Endothelial cell (in vitro differentiated cells): ENCODE data around the gene SEMA4G. TPM values are rescaled to one million over a fixed set of nuclear protein-coding genes. Genes with fewer than 3 reads are reported as not detected.

Experiments
- DNase-seq: peaks from one replicate; pipeline ENCODE4 v3.0.0; 2021; ENCODE audit warnings: low spot score
- H3K27ac Mint-ChIP-seq: one replicate; pipeline ENCODE4 v1.8.0; 2021; ENCODE audit warnings: mixed read lengths, inconsistent platforms; ENCODE audit not compliant: unreplicated experiment
- H3K27me3 Mint-ChIP-seq: one replicate; pipeline ENCODE4 v1.8.0; 2021; ENCODE audit warnings: mild to moderate bottlenecking, moderate library complexity, mixed read lengths, inconsistent platforms; ENCODE audit not compliant: unreplicated experiment
- H3K36me3 Mint-ChIP-seq: one replicate; pipeline ENCODE4 v1.8.0; 2021; ENCODE audit warnings: mild to moderate bottlenecking, low read depth, mixed read lengths, inconsistent platforms; ENCODE audit not compliant: unreplicated experiment
- H3K4me1 Mint-ChIP-seq: one replicate; pipeline ENCODE4 v1.8.0; 2021; ENCODE audit warnings: mild to moderate bottlenecking, mixed read lengths, inconsistent platforms; ENCODE audit not compliant: unreplicated experiment
- H3K4me3 Mint-ChIP-seq: one replicate; pipeline ENCODE4 v1.8.0; 2021; ENCODE audit warnings: mild to moderate bottlenecking, mixed read lengths, inconsistent platforms; ENCODE audit not compliant: unreplicated experiment
- H3K9me3 Mint-ChIP-seq: one replicate; pipeline ENCODE4 v1.8.0; 2021; ENCODE audit warnings: mixed read lengths, inconsistent platforms; ENCODE audit not compliant: unreplicated experiment
- CTCF ChIP-seq: fragments of 200-600 bp; sonication (generic); IDR thresholded peaks from one replicate; pipeline ENCODE4 v1.5.0; 2021; ENCODE audit warnings: antibody characterized with exemption; ENCODE audit not compliant: unreplicated experiment
- total RNA-seq: library from RNA; stranded (reverse); fragmentation: NEBNext Ultra II Directional; extraction: Animal tissue kit (Norgen Biotek cat#: 25700); gene quantifications from one replicate; pipeline ENCODE4 v1.2.1, GENCODE V29; 2021; ENCODE audit not compliant: unreplicated experiment

SEMA4G gene
- total RNA-seq, 1 donor from 2014 or later, result 8.0 TPM

GRCh38 chr10:100977436-100977835 is 8.1 kb downstream of the SEMA4G start:
- Mint-ChIP-seq H3K27me3 (peaks cover 6% of the 10 kb centered on the region), H3K36me3 (peaks cover 18% of the 10 kb centered on the region), H3K9me3 (no peaks in the 10 kb centered on the region), H3K4me3 (no peak overlapping the region), H3K4me1 (no peaks in the 10 kb centered on the region), H3K27ac (no peak overlapping the region)
- no peak for TF ChIP-seq CTCF
- no peak for DNase-seq

- TF ChIP-seq CTCF, result no peak
- H3K27me3 Mint-ChIP-seq, result peaks cover 8% of the 10 kb centered on the region
- no peak for DNase-seq
- no peak overlapping the region for H3K4me3 Mint-ChIP-seq
- no peaks in the 10 kb centered on the region for H3K9me3 Mint-ChIP-seq
- no peaks in the 10 kb centered on the region for H3K4me1 Mint-ChIP-seq
- H3K27ac Mint-ChIP-seq, result no peak overlapping the region
- peaks cover 24% of the 10 kb centered on the region for H3K36me3 Mint-ChIP-seq
Measured at GRCh38 chr10:100978121-100978900, 9.0 kb downstream of the SEMA4G start.

DNA sequence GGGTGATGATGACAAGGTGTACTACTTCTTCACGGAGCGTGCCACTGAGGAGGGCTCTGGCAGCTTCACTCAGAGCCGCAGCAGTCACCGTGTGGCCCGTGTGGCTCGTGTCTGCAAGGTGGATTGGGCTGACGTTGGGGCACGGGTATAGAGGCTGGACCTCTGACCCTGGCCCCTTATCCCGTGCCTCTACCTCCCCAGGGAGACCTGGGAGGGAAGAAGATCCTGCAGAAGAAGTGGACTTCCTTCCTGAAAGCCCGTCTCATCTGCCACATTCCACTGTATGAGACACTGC is 9.5 kb downstream of the SEMA4G start:
- Mint-ChIP-seq H3K27ac (no peak overlapping the region), H3K36me3 (peaks cover 24% of the 10 kb centered on the region), H3K9me3 (no peaks in the 10 kb centered on the region), H3K4me3 (peak overlapping the region; percentile 57), H3K27me3 (peaks cover 8% of the 10 kb centered on the region), H3K4me1 (no peaks in the 10 kb centered on the region)
- no peak for DNase-seq
- no peak for TF ChIP-seq CTCF

GRCh38 chr10:100979791-100980272 is 10.5 kb downstream of the SEMA4G start:
- no peak for DNase-seq
- no peak overlapping the region for H3K4me3 Mint-ChIP-seq
- no peak overlapping the region for H3K27ac Mint-ChIP-seq
- H3K36me3 Mint-ChIP-seq, result peaks cover 24% of the 10 kb centered on the region
- TF ChIP-seq CTCF, result no peak
- no peaks in the 10 kb centered on the region for H3K4me1 Mint-ChIP-seq
- no peaks in the 10 kb centered on the region for H3K9me3 Mint-ChIP-seq
- peaks cover 11% of the 10 kb centered on the region for H3K27me3 Mint-ChIP-seq

- H3K9me3 Mint-ChIP-seq, result no peaks in the 10 kb centered on the region
- H3K4me3 Mint-ChIP-seq, result no peak overlapping the region
- H3K36me3 Mint-ChIP-seq, result peaks cover 24% of the 10 kb centered on the region
- no peak for TF ChIP-seq CTCF
- peaks cover 11% of the 10 kb centered on the region for H3K27me3 Mint-ChIP-seq
- H3K4me1 Mint-ChIP-seq, result no peaks in the 10 kb centered on the region
- no peak for DNase-seq
- H3K27ac Mint-ChIP-seq, result no peak overlapping the region
Measured at GRCh38 chr10:100980311-100980710, 11.0 kb downstream of the SEMA4G start.
